A673 (cell line): ENCODE data around the gene CSNK1G2.

Source experiments
- CTCF ChIP-seq: fragments of 300-800, 200-600 bp; sonication (generic); conservative IDR thresholded peaks from 2 replicates; pipeline ENCODE4 v1.5.1; 2017; ENCODE audit warnings: low read depth, mild to moderate bottlenecking, antibody characterized with exemption, low read length, moderate library complexity, mixed read lengths
- EZH2 ChIP-seq: fragments of 200-600 bp; sonication (generic); IDR thresholded peaks from 2 replicates; pipeline ENCODE4 v1.6.1; 2017; ENCODE audit warnings: borderline replicate concordance, low read depth, mild to moderate bottlenecking, mixed read lengths, antibody characterized with exemption, low read length; ENCODE audit not compliant: poor library complexity, severe bottlenecking

- TF ChIP-seq CTCF (no peak), EZH2 (no peak)
Observed at GRCh38 chr19:2010135-2010668, 69.2 kb downstream of the CSNK1G2 start.
